M059J (cell line): ENCODE data around the gene CD37. TPM values are rescaled to one million over a fixed set of nuclear protein-coding genes. Genes with fewer than 3 reads are reported as not detected.

Experiments
- DNase-seq: peaks from one replicate; pipeline ENCODE4 v3.0.0-alpha.2; 2012; ENCODE audit warnings: low read depth
- total RNA-seq: library from RNA; depleted of rRNA; stranded (reverse); fragments of >200 nt; shearing (Covaris generic); gene quantifications from 2 replicates; pipeline ENCODE4 v1.2.3, GENCODE V29; 2014; rRNA removed

Gene CD37
- total RNA-seq, 1 experiment from 2014 or later: not detected

DNA sequence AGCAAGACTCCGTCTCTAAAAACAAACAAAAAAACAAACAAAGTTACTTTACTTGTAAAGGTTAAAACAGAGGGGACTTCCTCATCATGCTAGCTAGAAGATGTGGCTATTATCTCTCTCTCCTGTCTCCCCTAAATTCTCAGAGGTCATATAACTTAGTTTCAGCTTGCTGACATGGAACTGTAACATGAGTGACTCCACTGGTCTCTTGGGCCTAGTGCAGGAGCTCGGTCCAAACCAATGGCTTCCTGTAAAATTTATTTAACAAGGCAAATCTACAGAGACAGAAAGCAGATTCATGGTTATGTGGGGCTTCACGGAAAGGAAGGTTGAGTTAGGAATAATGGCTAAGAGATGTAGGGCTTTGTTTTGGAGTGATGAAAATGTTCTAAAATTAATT lies 43.3 kb downstream of the CD37 start:
- no peak for DNase-seq

GRCh38 chr19:49380391-49380790 lies 45.2 kb downstream of the CD37 start:
- no peak for DNase-seq

GRCh38 chr19:49382639-49383038 lies 47.4 kb downstream of the CD37 start:
- DNase-seq: no peak

GRCh38 chr19:49383599-49383998 lies 48.4 kb downstream of the CD37 start:
- no peak for DNase-seq

- no peak for DNase-seq
Measured at GRCh38 chr19:49387936-49388372, 52.7 kb downstream of the CD37 start, which contains the start of gene KASH5. Gene KASH5, plus strand, starts transcription at chr19:49388249. Its CDS starts 2,635 bp downstream, at chr19:49390884.

GRCh38 chr19:49389406-49389805 lies 54.2 kb downstream of the CD37 start:
- DNase-seq: no peak

Other genes starting within 250 kb of the CD37 start
- 175 and 191 TPM in 2 replicates for gene SNRNP70, start 250.0 kb upstream of the CD37 start, total RNA-seq
- 9.7 and 17.1 TPM in 2 replicates for gene LIN7B, start 221.0 kb upstream of the CD37 start, total RNA-seq
- gene C19orf73, start 216.3 kb upstream of the CD37 start, total RNA-seq: 0.44 and 1.6 TPM in 2 replicates
- gene PPFIA3, start 215.9 kb upstream of the CD37 start, total RNA-seq: 2.4 and 4.8 TPM in 2 replicates
- gene HRC, start 180.0 kb upstream of the CD37 start, total RNA-seq: not detected in 2 replicates
- gene TRPM4, start 177.6 kb upstream of the CD37 start, total RNA-seq: 1.2 and 2.6 TPM in 2 replicates
- gene SLC6A16, start 10.2 kb upstream of the CD37 start, total RNA-seq: 0.05 TPM in 2 replicates
- gene TEAD2, start 27.0 kb downstream of the CD37 start, total RNA-seq: 17.4 and 20.3 TPM in 2 replicates
- gene DKKL1, start 28.5 kb downstream of the CD37 start, total RNA-seq: not detected in 2 replicates
- not detected in 2 replicates for gene KASH5, start 52.8 kb downstream of the CD37 start, total RNA-seq
- not detected in 2 replicates for gene PTH2, start 88.0 kb downstream of the CD37 start, total RNA-seq
- gene GFY, start 90.0 kb downstream of the CD37 start, total RNA-seq: not detected in 2 replicates
- 0.57 TPM in 1 of 2 replicates, not detected in the other for gene SLC17A7, start 106.1 kb downstream of the CD37 start, total RNA-seq
- gene PIH1D1, start 116.4 kb downstream of the CD37 start, total RNA-seq: 92.9 and 115 TPM in 2 replicates
- 12.9 and 27.9 TPM in 2 replicates for gene ALDH16A1, start 117.8 kb downstream of the CD37 start, total RNA-seq
- 5.2 and 17.6 TPM in 2 replicates for gene FLT3LG, start 138.8 kb downstream of the CD37 start, total RNA-seq
- gene RPL13A, start 152.2 kb downstream of the CD37 start, total RNA-seq: 1,082 and 1,258 TPM in 2 replicates
- gene RPS11, start 161.0 kb downstream of the CD37 start, total RNA-seq: 2,832 and 3,734 TPM in 2 replicates
- 40.3 and 44.5 TPM in 2 replicates for gene FCGRT, start 177.3 kb downstream of the CD37 start, total RNA-seq
- 36.5 and 52.5 TPM in 2 replicates for gene RCN3, start 192.6 kb downstream of the CD37 start, total RNA-seq
- 122 and 129 TPM in 2 replicates for gene NOSIP, start 245.2 kb downstream of the CD37 start, total RNA-seq
- gene PRRG2, start 245.9 kb downstream of the CD37 start, total RNA-seq: 0.17 TPM in 1 of 2 replicates, not detected in the other